Stomach (tissue), 9 donors: ENCODE results near the gene ESR1. TPM values are rescaled to one million over a fixed set of nuclear protein-coding genes. Genes with fewer than 3 reads are reported as not detected.

Experiments
- DNase-seq, 2 donors: peaks; one replicate each; pipeline versions ENCODE4 v3.0.0 to v3.0.0-alpha.2; 2013 to 2019
- H3K27ac ChIP-seq, 5 donors: fragments of 200-600 bp in 4 of 5; sonication (generic) in 4 of 5; one replicate each; pipeline ENCODE4 v1.5.1; 2013 to 2019; ENCODE audit warnings: mild to moderate bottlenecking in 1 of 5, moderate library complexity in 1 of 5
- H3K27me3 ChIP-seq, 3 donors: fragments of 200-600 bp; sonication (generic); one replicate each; pipeline ENCODE4 v1.5.1; 2017 to 2019; ENCODE audit warnings: mixed run types in 1 of 3
- H3K36me3 ChIP-seq, 4 donors: fragments of 200-600 bp; sonication (generic); 1 replicate in 3 of 4; 2 replicates in 1 of 4; pipeline ENCODE4 v1.5.1; 2016 to 2019
- H3K4me1 ChIP-seq, 4 donors: fragments of 200-600 bp; sonication (generic); one replicate each; pipeline ENCODE4 v1.5.1; 2016 to 2019
- H3K4me3 ChIP-seq, 4 donors: fragments of 200-600 bp; sonication (generic) in 3 of 4; one replicate each; pipeline ENCODE4 v1.5.1; 2016 to 2019; ENCODE audit warnings: mild to moderate bottlenecking in 1 of 4
- H3K9me3 ChIP-seq, 4 donors: fragments of 200-600 bp; sonication (generic); one replicate each; pipeline ENCODE4 v1.5.1; 2016 to 2019
- EP300 ChIP-seq: sonication (generic); formaldehyde crosslinking; IDR thresholded peaks from one replicate; pipeline ENCODE4 v1.6.1; 2017; ENCODE audit warnings: antibody characterized with exemption
- POLR2A ChIP-seq, 4 donors: fragments of 450-650 bp; IDR thresholded peaks; one replicate each; pipeline ENCODE4 v1.6.1; 2016; ENCODE audit warnings: antibody characterized with exemption in 4 of 4, control low read depth in 2 of 4, mild to moderate bottlenecking in 1 of 4, moderate library complexity in 1 of 4
- POLR2AphosphoS5 ChIP-seq, 3 donors: sonication (generic); formaldehyde crosslinking; IDR thresholded peaks; one replicate each; pipeline ENCODE4 v1.6.1; 2016; ENCODE audit warnings: antibody characterized with exemption in 3 of 3
- WGBS, 5 donors: extraction: QIAGEN DNeasy Blood & Tissue Kit in 3 of 5; methylation state at CpG; one replicate each; pipeline versions ENCODE4 v1.1.5 to v1.1.7; 2013 to 2018; 5-methylcytosine and 5-hydroxymethylcytosine counted together
- intact Hi-C: fragments of 100-400 bp; cut with DNase I; formaldehyde crosslinking; loops from one replicate; pipeline ENCODE4 v1.15.1; 2023; ENCODE audit warnings: low total_unique reads
- polyA plus RNA-seq, 3 donors: library from polyadenylated mRNA; stranded (reverse); fragments of 200-250 nt; gene quantifications; one replicate each; pipeline ENCODE4 v1.2.3, GENCODE V29; 2013
- total RNA-seq, 5 donors: library from RNA; depleted of rRNA; stranded (reverse); fragments of >200 nt; gene quantifications; one replicate each; pipeline versions ENCODE4 v1.1.0 to v1.2.3, GENCODE V29; 2014 to 2016
- TF ChIP-seq, protein P1 (sequence below), 7 experiments: fragments of 450-650 bp in 4 of 7; fragments of 200-600 bp in 3 of 7; sonication (generic) in 3 of 7; IDR thresholded peaks; one replicate each; pipeline ENCODE4 v1.5.1; 2016 to 2019; ENCODE audit warnings: antibody characterized with exemption in 7 of 7, control low read depth in 2 of 7, mild to moderate bottlenecking in 1 of 7
- donor health status: healthy with polysubstance abuse.
- donor health status: Bipolar disorder and iron deficiency.
- donor health status: healthy.

Gene ESR1
- total and polyA plus RNA-seq, 8 donors: 0.05 to 2.0 (median 1.8) TPM; not detected in 3

DNA sequence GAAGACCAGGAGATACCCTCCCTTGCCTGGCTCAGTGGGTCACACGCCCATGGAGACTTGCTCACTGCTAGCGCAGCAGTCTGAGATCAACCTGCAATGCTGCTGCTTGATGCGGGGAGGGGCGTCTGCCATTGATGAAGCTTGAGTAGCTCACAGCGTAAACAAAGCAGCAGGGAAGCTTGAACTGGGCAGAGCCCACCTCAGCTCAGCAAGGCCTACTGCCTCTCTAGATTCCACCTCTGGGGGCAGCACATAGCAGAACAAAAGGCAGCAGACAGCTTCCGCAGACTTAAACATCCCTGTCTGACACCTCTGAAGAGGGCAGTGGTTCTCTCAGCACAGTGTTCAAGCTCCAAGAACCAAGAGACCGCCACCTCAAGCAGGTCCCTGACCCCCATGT lies 271.3 kb downstream of the ESR1 start:
- Histone ChIP-seq H3K4me1 (no peaks in the 10 kb centered on the region), H3K27me3 (no peaks in the 10 kb centered on the region), H3K36me3 (no peaks in the 10 kb centered on the region), H3K4me3 (no peak overlapping the region), H3K9me3 (peaks cover 5 to 52% (median 18%) of the 10 kb centered on the region in 4 donors), H3K27ac (no peak overlapping the region)
- no peak for DNase-seq
- TF ChIP-seq EP300 (no peak), POLR2A (IDR thresholded peaks at IDR 0.05) (no peak), POLR2AphosphoS5 (IDR thresholded peaks at IDR 0.05) (no peak)
- TF ChIP-seq, protein P1, sequence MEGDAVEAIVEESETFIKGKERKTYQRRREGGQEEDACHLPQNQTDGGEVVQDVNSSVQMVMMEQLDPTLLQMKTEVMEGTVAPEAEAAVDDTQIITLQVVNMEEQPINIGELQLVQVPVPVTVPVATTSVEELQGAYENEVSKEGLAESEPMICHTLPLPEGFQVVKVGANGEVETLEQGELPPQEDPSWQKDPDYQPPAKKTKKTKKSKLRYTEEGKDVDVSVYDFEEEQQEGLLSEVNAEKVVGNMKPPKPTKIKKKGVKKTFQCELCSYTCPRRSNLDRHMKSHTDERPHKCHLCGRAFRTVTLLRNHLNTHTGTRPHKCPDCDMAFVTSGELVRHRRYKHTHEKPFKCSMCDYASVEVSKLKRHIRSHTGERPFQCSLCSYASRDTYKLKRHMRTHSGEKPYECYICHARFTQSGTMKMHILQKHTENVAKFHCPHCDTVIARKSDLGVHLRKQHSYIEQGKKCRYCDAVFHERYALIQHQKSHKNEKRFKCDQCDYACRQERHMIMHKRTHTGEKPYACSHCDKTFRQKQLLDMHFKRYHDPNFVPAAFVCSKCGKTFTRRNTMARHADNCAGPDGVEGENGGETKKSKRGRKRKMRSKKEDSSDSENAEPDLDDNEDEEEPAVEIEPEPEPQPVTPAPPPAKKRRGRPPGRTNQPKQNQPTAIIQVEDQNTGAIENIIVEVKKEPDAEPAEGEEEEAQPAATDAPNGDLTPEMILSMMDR (IDR thresholded peaks at IDR 0.05): no peak
- WGBS, 5 donors: 54 to 73% (median 61%) methylated on average over 6 to 7 of the region's 7 CpGs
- intact Hi-C loops: no loop called here

- H3K27me3 ChIP-seq: no peaks in the 10 kb centered on the region
- TF ChIP-seq POLR2AphosphoS5 (IDR thresholded peaks at IDR 0.05) (no peak), EP300 (no peak), POLR2A (IDR thresholded peaks at IDR 0.05) (no peak)
- TF ChIP-seq, protein P1 (IDR thresholded peaks at IDR 0.05): no peak
- intact Hi-C loops: no loop called here
- 68 to 81% (median 79%) methylated on average over 4 of the region's 4 CpGs for WGBS, 5 donors
- no peak overlapping the region for H3K4me3 ChIP-seq
- H3K27ac ChIP-seq: no peak overlapping the region
- H3K4me1 ChIP-seq: no peaks in the 10 kb centered on the region
- H3K36me3 ChIP-seq: no peaks in the 10 kb centered on the region
- no peak for DNase-seq
- H3K9me3 ChIP-seq: peaks cover 0 to 12% (median 2%) of the 10 kb centered on the region in 4 donors
These were observed 278.0 kb downstream of the ESR1 start for GRCh38 chr6:152085451-152085921.

DNA sequence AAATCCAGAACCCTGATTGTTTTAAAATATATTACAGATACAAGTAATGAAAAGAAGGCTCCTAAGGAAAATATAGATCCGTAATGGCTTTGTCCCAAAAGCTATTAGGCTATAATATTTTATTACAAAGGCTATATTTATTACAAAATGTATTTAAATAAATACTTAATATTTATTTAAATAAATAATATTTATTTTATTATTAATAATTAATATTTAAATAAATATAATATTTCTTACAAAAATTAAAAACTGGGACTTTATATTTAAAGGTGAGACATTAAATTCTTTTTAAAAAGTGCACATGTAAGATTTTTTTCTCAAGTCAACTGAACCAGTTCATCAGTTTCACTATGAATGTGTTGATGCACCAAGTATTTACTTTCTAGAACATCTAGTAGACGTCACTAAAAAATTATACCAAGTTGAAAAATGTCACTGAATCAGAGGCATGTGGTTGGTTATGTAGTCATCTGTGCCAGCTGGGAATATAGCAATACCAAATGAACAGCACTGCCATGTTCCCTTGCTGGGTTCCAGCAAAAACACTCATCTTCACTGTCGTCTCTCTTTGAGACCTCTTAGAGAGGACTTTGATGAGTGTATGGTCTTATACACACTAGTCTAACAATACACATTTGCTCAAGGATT lies 278.9 kb downstream of the ESR1 start:
- 71 to 81% (median 78%) methylated on average over 3 of the region's 3 CpGs for WGBS, 5 donors
- Histone ChIP-seq H3K36me3 (no peaks in the 10 kb centered on the region), H3K27ac (no peak overlapping the region), H3K27me3 (no peaks in the 10 kb centered on the region), H3K4me1 (no peaks in the 10 kb centered on the region), H3K4me3 (no peak overlapping the region), H3K9me3 (peaks cover 0 to 12% (median 2%) of the 10 kb centered on the region in 4 donors)
- TF ChIP-seq, protein P1 (IDR thresholded peaks at IDR 0.05): no peak
- TF ChIP-seq POLR2AphosphoS5 (IDR thresholded peaks at IDR 0.05) (no peak), EP300 (no peak), POLR2A (IDR thresholded peaks at IDR 0.05) (no peak)
- DNase-seq: no peak
- intact Hi-C loops: no loop called here

- Histone ChIP-seq H3K27me3 (no peaks in the 10 kb centered on the region), H3K9me3 (peaks cover 0 to 12% (median 0%) of the 10 kb centered on the region in 4 donors), H3K27ac (no peak overlapping the region), H3K36me3 (no peaks in the 10 kb centered on the region), H3K4me1 (no peaks in the 10 kb centered on the region), H3K4me3 (no peak overlapping the region)
- DNase-seq: no peak
- intact Hi-C loops: no loop called here
- TF ChIP-seq POLR2AphosphoS5 (IDR thresholded peaks at IDR 0.05): no peak
- 45 to 62% (median 50%) methylated on average over 2 of the region's 2 CpGs for WGBS, 5 donors
These were observed 279.6 kb downstream of the ESR1 start for GRCh38 chr6:152087096-152087495.

DNA sequence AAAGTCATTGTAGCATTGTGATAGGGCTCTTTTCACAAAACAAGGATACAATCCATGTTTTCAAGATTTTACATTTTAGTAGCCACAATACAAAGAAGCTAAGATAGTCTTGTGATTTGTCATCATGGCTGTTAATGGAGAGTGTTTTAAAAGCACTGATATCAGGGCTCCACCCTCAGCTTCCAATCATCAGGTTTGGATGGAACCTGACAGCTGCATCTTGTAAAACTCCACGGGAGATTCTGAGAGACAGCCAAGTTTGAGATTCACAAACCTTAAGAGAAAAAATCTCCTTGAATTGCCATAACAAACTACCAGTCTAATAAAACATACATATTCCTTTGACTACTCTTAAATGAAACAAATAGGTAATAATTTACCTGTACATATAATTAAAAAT lies 280.2 kb downstream of the ESR1 start:
- DNase-seq: no peak
- WGBS, 5 donors: 36 to 61% (median 56%) methylated on average over 1 of the region's 1 CpG
- Histone ChIP-seq H3K9me3 (peaks cover 0 to 11% (median 0%) of the 10 kb centered on the region in 4 donors), H3K4me1 (no peaks in the 10 kb centered on the region), H3K27me3 (no peaks in the 10 kb centered on the region), H3K4me3 (no peak overlapping the region), H3K36me3 (no peaks in the 10 kb centered on the region), H3K27ac (no peak overlapping the region)
- TF ChIP-seq, protein P1 (IDR thresholded peaks at IDR 0.05): no peak
- TF ChIP-seq POLR2A (IDR thresholded peaks at IDR 0.05): no peak
- no peak for TF ChIP-seq EP300
- no peak for TF ChIP-seq POLR2AphosphoS5 (IDR thresholded peaks at IDR 0.05)
- intact Hi-C loops: no loop called here
